Right lobe of liver (tissue), 6 donors: Measurements from ENCODE around the gene MFSD6. TPM values are rescaled to one million over a fixed set of nuclear protein-coding genes. Genes with fewer than 3 reads are reported as not detected.

Source experiments
- ATAC-seq, 4 donors: fragments of 200-7000 bp; cut with Tn5 transposase; one replicate each; pipeline ENCODE4 v1.9.1; 2020; ENCODE audit warnings: mild to moderate bottlenecking in 4 of 4, moderate library complexity in 4 of 4
- DNase-seq, 3 donors: peaks; one replicate each; pipeline ENCODE4 v3.0.0-alpha.2; 2020
- H3K27ac ChIP-seq, 3 donors: fragments of 200-600 bp; one replicate each; pipeline ENCODE4 v1.8.0; 2022
- H3K27me3 ChIP-seq, 2 donors: fragments of 200-600 bp; one replicate each; pipeline ENCODE4 v1.8.0; 2022
- H3K36me3 ChIP-seq, 4 donors: fragments of 200-600 bp; sonication (generic) in 1 of 4; one replicate each; pipeline versions ENCODE4 v1.5.1 to v1.8.0; 2017 to 2022; ENCODE audit warnings: control low read depth in 1 of 4
- H3K4me1 ChIP-seq, 4 donors: fragments of 200-600 bp; sonication (generic) in 1 of 4; one replicate each; pipeline versions ENCODE4 v1.5.1 to v1.8.0; 2017 to 2022; ENCODE audit warnings: control low read depth in 1 of 4
- H3K4me3 ChIP-seq, 3 donors: fragments of 200-600 bp; one replicate each; pipeline ENCODE4 v1.8.0; 2022
- H3K9me3 ChIP-seq, 4 donors: fragments of 200-600 bp; sonication (generic) in 1 of 4; one replicate each; pipeline versions ENCODE4 v1.5.1 to v1.8.0; 2017 to 2022; ENCODE audit warnings: control low read depth in 1 of 4
- CTCF ChIP-seq, 4 donors: fragments of 200-600 bp in 3 of 4; fragments of 450-650 bp in 1 of 4; IDR thresholded peaks; one replicate each; pipeline versions ENCODE4 v1.5.1 to v1.8.0; 2016 to 2022; ENCODE audit warnings: antibody characterized with exemption in 4 of 4, mild to moderate bottlenecking in 2 of 4
- POLR2A ChIP-seq: fragments of 450-650 bp; IDR thresholded peaks from one replicate; pipeline ENCODE4 v1.6.1; 2017; ENCODE audit warnings: antibody characterized with exemption, mild to moderate bottlenecking
- WGBS: methylation state at CpG from one replicate; pipeline ENCODE4 v1.1.6; 2018; ENCODE audit warnings: low coverage, low lambda C conversion rate; ENCODE audit not compliant: insufficient coverage; ENCODE audit errors: missing lambda C conversion rate; 5-methylcytosine and 5-hydroxymethylcytosine counted together
- intact Hi-C, 2 donors: fragments of 100-400 bp; cut with DNase I; formaldehyde crosslinking; loops; one replicate each; pipeline versions ENCODE4 v1.11.2 to v1.14.1; 2022
- total RNA-seq, 6 experiments: library from RNA; depleted of rRNA in 2 of 6; stranded (reverse); fragments of >200 nt in 2 of 6; fragmentation: NEBNext Ultra II Directional in 3 of 6; extraction: Animal tissue kit (Norgen Biotek cat#: 25700) in 3 of 6; gene quantifications; one replicate each; pipeline versions ENCODE4 v1.1.0 to v1.2.4, GENCODE V29; 2016 to 2023
- donor health status: DM: no; HTN: yes; CAD: no.
- donor health status: DM: no; HTN: no; CAD: no.
- donor health status: DM: no; HTN: no; CAD: no.
- donor health status: DM: no; HTN: yes; CAD: no.
- donor health status: DM: no; HTN: yes; CAD: no.

The MFSD6 gene
- total RNA-seq, 6 experiments from 2014 or later: 1.5 to 14.8 (median 4.1) TPM

DNA sequence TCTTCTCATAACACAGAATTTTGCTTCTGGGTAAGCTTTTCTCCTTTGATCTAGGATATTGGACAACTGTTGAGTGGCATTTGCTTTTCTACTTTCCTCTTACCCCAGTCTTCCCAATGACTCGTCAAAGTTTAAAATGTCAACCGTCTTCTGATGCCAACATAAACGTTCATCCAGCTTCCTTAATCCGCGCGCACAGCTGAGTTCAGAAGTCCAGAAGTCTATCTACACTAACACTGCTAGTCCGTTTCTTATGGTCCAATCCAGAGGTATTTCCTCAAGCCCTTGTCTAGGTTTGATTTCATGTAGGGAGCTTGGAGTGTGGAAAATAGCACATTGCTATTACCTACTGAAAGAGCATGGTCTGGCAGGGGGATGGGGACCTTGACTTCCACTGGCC lies 48.7 kb downstream of the MFSD6 start:
- Histone ChIP-seq H3K36me3 (no peaks in the 10 kb centered on the region), H3K4me3 (no peak overlapping the region), H3K27me3 (no peaks in the 10 kb centered on the region), H3K4me1 (no peaks in the 10 kb centered on the region), H3K9me3 (no peaks in the 10 kb centered on the region), H3K27ac (no peak overlapping the region)
- intact Hi-C loops: no loop called here
- 73% methylated on average over 6 of the region's 7 CpGs for WGBS
- TF ChIP-seq CTCF (IDR thresholded peaks at IDR 0.05) (no peak), POLR2A (no peak)
- DNase-seq: no peak
- ATAC-seq: no peak

DNA sequence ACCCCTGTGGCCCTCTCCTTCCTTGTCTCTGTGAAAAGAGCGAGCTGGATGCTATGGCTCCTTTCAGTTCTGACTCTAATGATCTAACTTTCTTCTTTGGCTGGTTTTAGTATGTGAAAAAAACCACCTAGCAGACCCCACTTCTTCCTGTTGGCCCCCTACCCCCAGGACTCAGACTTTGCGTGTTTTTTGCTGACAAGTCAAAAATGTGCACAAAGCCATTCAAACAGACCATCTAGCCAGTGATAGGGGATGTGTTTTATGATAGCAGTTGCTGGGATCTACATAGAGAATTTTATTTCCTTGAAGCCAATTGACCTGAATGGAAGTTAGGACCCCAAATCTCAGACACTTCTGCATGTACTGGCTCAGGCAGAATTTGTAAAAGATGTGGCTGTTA lies 49.1 kb downstream of the MFSD6 start:
- intact Hi-C loops: no loop called here
- ATAC-seq (no peak), DNase-seq (no peak)
- H3K36me3 ChIP-seq: no peaks in the 10 kb centered on the region
- WGBS: 90% methylated on average over 2 of the region's 2 CpGs
- H3K4me3 ChIP-seq: no peak overlapping the region
- H3K27ac ChIP-seq: no peak overlapping the region
- H3K9me3 ChIP-seq: no peaks in the 10 kb centered on the region
- H3K27me3 ChIP-seq: no peaks in the 10 kb centered on the region
- TF ChIP-seq CTCF (IDR thresholded peaks at IDR 0.05) (no peak), POLR2A (no peak)
- no peaks in the 10 kb centered on the region for H3K4me1 ChIP-seq

DNA sequence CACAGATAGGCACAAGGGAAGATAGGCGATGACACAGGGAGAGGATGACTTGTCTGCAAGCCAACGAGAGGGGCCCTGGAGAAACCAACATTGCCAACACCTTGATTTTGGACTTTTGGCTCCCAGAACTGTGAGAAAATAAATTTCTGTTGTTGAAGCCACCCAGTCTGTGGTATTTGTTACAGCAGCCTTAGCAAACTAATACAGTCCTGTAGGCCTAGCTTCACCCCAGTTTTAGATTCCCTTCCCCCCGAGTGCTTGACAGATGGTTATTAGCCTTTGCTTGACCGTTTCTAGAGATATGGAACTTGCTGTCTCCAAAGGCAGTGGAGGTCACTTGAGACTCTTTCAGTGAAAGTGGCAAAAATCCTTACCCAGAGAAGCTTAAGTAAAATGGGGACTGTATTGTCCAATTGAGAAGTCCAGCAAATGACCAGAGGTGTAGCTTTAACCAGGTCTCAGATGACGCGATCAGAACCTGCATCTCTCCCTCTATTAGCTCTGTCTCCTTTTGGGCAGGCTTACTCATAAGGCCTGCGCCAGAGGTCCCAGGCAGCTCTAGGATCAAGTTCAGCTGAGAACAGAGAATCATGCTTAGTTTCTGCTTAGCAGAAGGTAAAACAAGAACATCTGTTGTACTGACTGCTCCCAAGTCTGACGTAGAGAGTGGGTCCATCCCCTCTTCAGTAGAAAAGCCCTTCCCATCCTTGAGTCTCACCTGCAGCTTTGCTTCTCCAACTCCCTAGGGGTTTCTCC lies 50.4 kb downstream of the MFSD6 start:
- Histone ChIP-seq H3K4me3 (no peak overlapping the region), H3K27me3 (no peaks in the 10 kb centered on the region), H3K36me3 (no peaks in the 10 kb centered on the region), H3K27ac (no peak overlapping the region), H3K4me1 (no peaks in the 10 kb centered on the region), H3K9me3 (no peaks in the 10 kb centered on the region)
- no peak for ATAC-seq
- DNase-seq: no peak
- 60% methylated on average over 5 of the region's 8 CpGs for WGBS
- TF ChIP-seq POLR2A: no peak
- TF ChIP-seq CTCF (IDR thresholded peaks at IDR 0.05): no peak
- intact Hi-C loops: no loop called here

GRCh38 chr2:190459881-190460280 lies 51.7 kb downstream of the MFSD6 start:
- Histone ChIP-seq H3K9me3 (no peaks in the 10 kb centered on the region), H3K27ac (no peak overlapping the region), H3K4me3 (no peak overlapping the region), H3K4me1 (no peaks in the 10 kb centered on the region), H3K27me3 (no peaks in the 10 kb centered on the region), H3K36me3 (no peaks in the 10 kb centered on the region)
- TF ChIP-seq POLR2A (no peak), CTCF (IDR thresholded peaks at IDR 0.05) (no peak)
- 70% methylated on average over 1 of the region's 1 CpG for WGBS
- DNase-seq (no peak), ATAC-seq (no peak)
- intact Hi-C loops: no loop called here

DNA sequence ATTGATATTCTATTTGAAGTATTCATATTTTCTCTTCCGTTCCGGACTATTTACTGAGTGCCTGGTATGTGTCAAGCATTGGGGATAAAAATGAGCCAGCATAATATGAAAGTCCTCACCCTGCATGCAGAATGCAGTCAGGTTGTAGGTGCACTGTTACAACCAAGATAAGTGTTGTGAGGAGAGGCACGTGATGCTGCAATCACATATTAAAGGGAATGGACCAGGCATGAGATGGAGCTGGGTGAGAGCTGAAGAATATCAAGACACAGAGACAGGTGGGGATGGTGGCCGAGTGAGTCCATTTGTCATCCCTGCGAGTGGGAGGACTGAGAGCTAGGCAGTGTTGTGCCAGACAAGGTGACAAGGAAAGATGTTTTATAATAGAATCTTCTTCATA lies 52.3 kb downstream of the MFSD6 start:
- DNase-seq: no peak
- no peak overlapping the region for H3K27ac ChIP-seq
- WGBS: 81% methylated on average over 5 of the region's 5 CpGs

More for the DNA sequence above, 52.3 kb downstream of the MFSD6 start:
- ATAC-seq: no peak
- Histone ChIP-seq H3K36me3 (no peaks in the 10 kb centered on the region), H3K9me3 (no peaks in the 10 kb centered on the region), H3K4me1 (no peaks in the 10 kb centered on the region), H3K4me3 (no peak overlapping the region), H3K27me3 (no peaks in the 10 kb centered on the region)
- intact Hi-C loops: no loop called here
- no peak for TF ChIP-seq CTCF (IDR thresholded peaks at IDR 0.05)
- no peak for TF ChIP-seq POLR2A
